Astrocyte of the spinal cord (primary cell): ENCODE measurements around the gene SLC30A3.
"Not testable (repeated sequence)": the region's sequence is repeated elsewhere in the genome, so short reads cannot be mapped to it uniquely, and the experiment has no call there.

Experiments used
- DNase-seq: peaks from one replicate; pipeline ENCODE4 v3.0.0; 2011; ENCODE audit warnings: low read depth, low spot score
- H3K4me3 ChIP-seq: 2 replicates; pipeline ENCODE4 v1.5.1; 2011; ENCODE audit warnings: low read depth, mild to moderate bottlenecking, low read length, moderate library complexity
- CTCF ChIP-seq: IDR thresholded peaks from 2 replicates; pipeline ENCODE4 v1.5.1; 2012; ENCODE audit warnings: low read depth, mild to moderate bottlenecking, low read length, inconsistent platforms
- in situ Hi-C: cut with HindIII; loops from 2 replicates; pipeline ENCODE4 v1.10.0; 2017; ENCODE audit warnings: low sequenced_read_pairs

SLC30A3 gene

GRCh38 chr2:27280826-27281225 lies 18.0 kb upstream of the SLC30A3 start:
- H3K4me3 ChIP-seq, result no peak overlapping the region
- DNase-seq, result no peak
- TF ChIP-seq CTCF, result no peak
- in situ Hi-C loops, result no loop called here

- in situ Hi-C loops, result no loop called here
- TF ChIP-seq CTCF, result no peak
These were observed 15.2 kb upstream of the SLC30A3 start for GRCh38 chr2:27278010-27278409.

GRCh38 chr2:27275211-27276150 lies 12.6 kb upstream of the SLC30A3 start, which contains the start of gene DNAJC5G:
Gene DNAJC5G, plus strand, starts transcription at chr2:27275433. Its CDS starts 1,296 bp downstream, at chr2:27276729.
- in situ Hi-C loops, result no loop called here

More at GRCh38 chr2:27278010-27278409, 15.2 kb upstream of the SLC30A3 start:
- no peak overlapping the region for H3K4me3 ChIP-seq
- no peak for DNase-seq

GRCh38 chr2:27272537-27273522 lies 10.0 kb upstream of the SLC30A3 start:
- in situ Hi-C loops, result loop anchor here (25.0 kb wide), 1 partner anchor 161 kb away; the partner anchor contains the start of genes ABHD1 and CGREF1
- not testable (repeated sequence) for DNase-seq, H3K4me3 ChIP-seq

More at GRCh38 chr2:27275211-27276150, 12.6 kb upstream of the SLC30A3 start, which contains the start of gene DNAJC5G:
- H3K4me3 ChIP-seq, result no peak within 1 kb of the TSS
- no peak for DNase-seq
- no peak for TF ChIP-seq CTCF

- TF ChIP-seq CTCF, result no peak
- DNase-seq, result no peak
- in situ Hi-C loops, result loop anchor here (25.0 kb wide), 1 partner anchor 159 kb away; the partner anchor contains the start of genes ABHD1 and CGREF1
- no peak overlapping the region for H3K4me3 ChIP-seq
These were observed 8.9 kb upstream of the SLC30A3 start for GRCh38 chr2:27271631-27272340.

GRCh38 chr2:27270670-27271069 lies 7.8 kb upstream of the SLC30A3 start:
- TF ChIP-seq CTCF, result no peak
- no peak for DNase-seq
- in situ Hi-C loops, result loop anchor here (25.0 kb wide), 1 partner anchor 158 kb away; the partner anchor contains the start of genes ABHD1 and CGREF1
- H3K4me3 ChIP-seq, result no peak overlapping the region
